DMS153 treated with DMSO at 0.1 percent for 48 hours (cell line): ENCODE measurements around the gene PTK7.

Source experiments
- DNase-seq: peaks from one replicate; lab custom pipeline; 2025; ENCODE audit not compliant: unreplicated experiment; lab: John Stamatoyannopoulos, UW

The PTK7 gene

GRCh38 chr6:43082806-43083655 lies 6.9 kb downstream of the PTK7 start:
- DNase-seq, result no peak

- no peak for DNase-seq
Measured at GRCh38 chr6:43086022-43086658, 10.0 kb downstream of the PTK7 start.

GRCh38 chr6:43088654-43089056 lies 12.5 kb downstream of the PTK7 start:
- DNase-seq, result no peak

- DNase-seq, result no peak
Measured at GRCh38 chr6:43089467-43089866, 13.4 kb downstream of the PTK7 start.

- DNase-seq, result no peak
Measured at GRCh38 chr6:43089874-43090558, 13.9 kb downstream of the PTK7 start.

GRCh38 chr6:43090559-43090956 lies 14.4 kb downstream of the PTK7 start:
- DNase-seq, result peak; percentile 12

GRCh38 chr6:43091020-43091419 lies 14.9 kb downstream of the PTK7 start:
- no peak for DNase-seq

GRCh38 chr6:43091436-43091991 lies 15.4 kb downstream of the PTK7 start:
- no peak for DNase-seq

- no peak for DNase-seq
Measured at GRCh38 chr6:43092635-43093034, 16.5 kb downstream of the PTK7 start.

GRCh38 chr6:43093436-43094289 lies 17.5 kb downstream of the PTK7 start:
- DNase-seq, result no peak

- no peak for DNase-seq
Measured at GRCh38 chr6:43095939-43096338, 19.8 kb downstream of the PTK7 start.

GRCh38 chr6:43096451-43097097 lies 20.5 kb downstream of the PTK7 start:
- no peak for DNase-seq

- DNase-seq, result no peak
Measured at GRCh38 chr6:43097098-43097489, 21.0 kb downstream of the PTK7 start.

GRCh38 chr6:43097502-43097901 lies 21.4 kb downstream of the PTK7 start:
- DNase-seq, result no peak

- DNase-seq, result no peak
Measured at GRCh38 chr6:43101497-43101896, 25.4 kb downstream of the PTK7 start.

- DNase-seq, result no peak
Measured at GRCh38 chr6:43103253-43103876, 27.3 kb downstream of the PTK7 start.

- DNase-seq, result no peak
Measured at GRCh38 chr6:43105538-43106222, 29.6 kb downstream of the PTK7 start.

- DNase-seq, result no peak
Measured at GRCh38 chr6:43107344-43108062, 31.4 kb downstream of the PTK7 start.
